Esophagus muscularis mucosa (tissue), 4 donors: Measurements from ENCODE around the gene FUT3.

Experiments used
- EP300 ChIP-seq: sonication (generic); formaldehyde crosslinking; IDR thresholded peaks from one replicate; pipeline ENCODE4 v1.6.1; 2017; ENCODE audit warnings: antibody characterized with exemption
- POLR2A ChIP-seq: fragments of 450-650 bp; IDR thresholded peaks from one replicate; pipeline ENCODE4 v1.6.1; 2017; ENCODE audit warnings: antibody characterized with exemption, moderate library complexity, mild to moderate bottlenecking, low read depth
- POLR2AphosphoS5 ChIP-seq, 2 donors: sonication (generic); formaldehyde crosslinking; IDR thresholded peaks; one replicate each; pipeline ENCODE4 v1.6.1; 2017; ENCODE audit warnings: antibody characterized with exemption in 2 of 2
- TF ChIP-seq, protein P1 (sequence below), 3 experiments: fragments of 200-600 bp in 2 of 3; fragments of 450-650 bp in 1 of 3; sonication (generic) in 2 of 3; IDR thresholded peaks; one replicate each; pipeline ENCODE4 v1.5.1; 2017 to 2019; ENCODE audit warnings: antibody characterized with exemption in 3 of 3, mild to moderate bottlenecking in 2 of 3, moderate library complexity in 1 of 3

DNA sequence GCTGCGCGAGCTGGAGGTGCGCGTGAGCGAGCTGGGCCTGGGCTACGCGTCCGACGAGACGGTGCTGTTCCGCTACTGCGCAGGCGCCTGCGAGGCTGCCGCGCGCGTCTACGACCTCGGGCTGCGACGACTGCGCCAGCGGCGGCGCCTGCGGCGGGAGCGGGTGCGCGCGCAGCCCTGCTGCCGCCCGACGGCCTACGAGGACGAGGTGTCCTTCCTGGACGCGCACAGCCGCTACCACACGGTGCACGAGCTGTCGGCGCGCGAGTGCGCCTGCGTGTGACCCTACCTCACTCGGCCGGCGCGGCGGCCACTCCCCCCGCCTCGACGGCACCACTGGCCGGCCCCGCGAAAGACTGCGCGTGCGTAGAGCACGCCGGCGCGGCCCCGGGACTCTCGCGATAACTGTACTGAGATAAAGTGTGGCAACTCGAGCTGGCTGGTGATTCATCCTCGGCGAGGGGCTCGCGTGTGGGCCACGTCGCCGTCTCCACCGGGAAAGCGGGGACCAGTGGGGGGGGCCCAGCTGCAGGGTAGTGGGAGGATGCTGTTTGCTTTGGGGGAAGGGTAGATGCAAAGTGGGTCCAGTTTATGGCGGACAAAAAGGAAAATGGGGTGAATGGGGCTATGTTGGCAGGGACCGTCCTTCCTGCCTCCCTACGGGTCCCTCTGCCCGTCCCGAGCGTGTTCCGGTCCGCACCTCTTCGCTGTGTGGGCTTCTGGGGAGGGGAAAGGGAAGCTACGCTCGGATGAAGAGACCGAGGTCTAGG lies 23.2 kb downstream of the FUT3 start:
- TF ChIP-seq POLR2A (peak; percentile 69), POLR2AphosphoS5 (IDR thresholded peaks at IDR 0.05) (peak; percentile 92 to 99), EP300 (no peak)
- TF ChIP-seq, protein P1, sequence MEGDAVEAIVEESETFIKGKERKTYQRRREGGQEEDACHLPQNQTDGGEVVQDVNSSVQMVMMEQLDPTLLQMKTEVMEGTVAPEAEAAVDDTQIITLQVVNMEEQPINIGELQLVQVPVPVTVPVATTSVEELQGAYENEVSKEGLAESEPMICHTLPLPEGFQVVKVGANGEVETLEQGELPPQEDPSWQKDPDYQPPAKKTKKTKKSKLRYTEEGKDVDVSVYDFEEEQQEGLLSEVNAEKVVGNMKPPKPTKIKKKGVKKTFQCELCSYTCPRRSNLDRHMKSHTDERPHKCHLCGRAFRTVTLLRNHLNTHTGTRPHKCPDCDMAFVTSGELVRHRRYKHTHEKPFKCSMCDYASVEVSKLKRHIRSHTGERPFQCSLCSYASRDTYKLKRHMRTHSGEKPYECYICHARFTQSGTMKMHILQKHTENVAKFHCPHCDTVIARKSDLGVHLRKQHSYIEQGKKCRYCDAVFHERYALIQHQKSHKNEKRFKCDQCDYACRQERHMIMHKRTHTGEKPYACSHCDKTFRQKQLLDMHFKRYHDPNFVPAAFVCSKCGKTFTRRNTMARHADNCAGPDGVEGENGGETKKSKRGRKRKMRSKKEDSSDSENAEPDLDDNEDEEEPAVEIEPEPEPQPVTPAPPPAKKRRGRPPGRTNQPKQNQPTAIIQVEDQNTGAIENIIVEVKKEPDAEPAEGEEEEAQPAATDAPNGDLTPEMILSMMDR (IDR thresholded peaks at IDR 0.05) = peak in 1 of 3 experiments; percentile 4
